Measurements from ENCODE around the gene FRS2.

DNA sequence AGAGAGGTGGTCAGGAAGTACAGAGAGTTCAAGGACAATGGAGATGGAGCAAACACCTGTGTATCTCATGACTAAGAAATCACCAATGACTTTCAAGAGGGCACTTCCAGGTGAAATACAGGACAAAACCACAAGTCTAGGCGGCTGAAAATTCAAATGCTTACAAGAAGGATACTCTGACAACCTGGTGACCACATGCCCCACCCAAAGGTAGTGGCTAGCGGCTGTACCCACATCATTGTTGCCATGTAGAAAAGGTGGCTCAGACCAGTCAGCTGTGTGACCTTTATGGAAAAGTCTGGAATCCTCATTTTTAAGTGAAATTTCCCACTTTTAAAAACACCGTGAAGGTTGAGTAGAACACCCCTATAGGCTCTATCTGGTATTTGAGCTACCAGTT, 48.6 kb upstream of the FRS2 start:
- TF ChIP-seq, protein P1, sequence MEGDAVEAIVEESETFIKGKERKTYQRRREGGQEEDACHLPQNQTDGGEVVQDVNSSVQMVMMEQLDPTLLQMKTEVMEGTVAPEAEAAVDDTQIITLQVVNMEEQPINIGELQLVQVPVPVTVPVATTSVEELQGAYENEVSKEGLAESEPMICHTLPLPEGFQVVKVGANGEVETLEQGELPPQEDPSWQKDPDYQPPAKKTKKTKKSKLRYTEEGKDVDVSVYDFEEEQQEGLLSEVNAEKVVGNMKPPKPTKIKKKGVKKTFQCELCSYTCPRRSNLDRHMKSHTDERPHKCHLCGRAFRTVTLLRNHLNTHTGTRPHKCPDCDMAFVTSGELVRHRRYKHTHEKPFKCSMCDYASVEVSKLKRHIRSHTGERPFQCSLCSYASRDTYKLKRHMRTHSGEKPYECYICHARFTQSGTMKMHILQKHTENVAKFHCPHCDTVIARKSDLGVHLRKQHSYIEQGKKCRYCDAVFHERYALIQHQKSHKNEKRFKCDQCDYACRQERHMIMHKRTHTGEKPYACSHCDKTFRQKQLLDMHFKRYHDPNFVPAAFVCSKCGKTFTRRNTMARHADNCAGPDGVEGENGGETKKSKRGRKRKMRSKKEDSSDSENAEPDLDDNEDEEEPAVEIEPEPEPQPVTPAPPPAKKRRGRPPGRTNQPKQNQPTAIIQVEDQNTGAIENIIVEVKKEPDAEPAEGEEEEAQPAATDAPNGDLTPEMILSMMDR (IDR thresholded peaks at IDR 0.05 in 2 of 3, conservative IDR thresholded peaks at IDR 0.05 in 1 of 3; ENCODE audit: control insufficient read depth in 2 of 3, extremely low read depth in 1 of 3, insufficient read depth in 1 of 3, low read depth in 3 of 3, low read length in 3 of 3): no peak
- TF ChIP-seq ETV6 (conservative IDR thresholded peaks at IDR 0.05 in 1 of 2, IDR thresholded peaks at IDR 0.05 in 1 of 2; ENCODE audit: borderline replicate concordance in 1 of 2, low read depth in 1 of 2) (no peak), NRF1 (conservative IDR thresholded peaks at IDR 0.05; ENCODE audit: low read depth, low read length) (no peak), JUND (IDR thresholded peaks at IDR 0.05; ENCODE audit: low read depth, low read length) (no peak)

All from GM12878 (cell line).